Lower leg skin (tissue), 3 donors: Measurements from ENCODE around the gene TNFRSF1B.

Source experiments
- CTCF ChIP-seq, 3 donors: fragments of 450-650 bp; IDR thresholded peaks; one replicate each; pipeline ENCODE4 v1.5.1; 2016; ENCODE audit warnings: antibody characterized with exemption in 3 of 3, mild to moderate bottlenecking in 3 of 3, moderate library complexity in 2 of 3
- POLR2A ChIP-seq, 2 donors: fragments of 450-650 bp; IDR thresholded peaks; one replicate each; pipeline ENCODE4 v1.6.1; 2016 to 2017; ENCODE audit warnings: antibody characterized with exemption in 2 of 2, mild to moderate bottlenecking in 1 of 2, moderate library complexity in 1 of 2

GRCh38 chr1:12163210-12163609 lies 3.6 kb upstream of the TNFRSF1B start:
- TF ChIP-seq CTCF (IDR thresholded peaks at IDR 0.05), result no peak
- TF ChIP-seq POLR2A (IDR thresholded peaks at IDR 0.05), result no peak
